Osteoblast (primary cell): Measurements from ENCODE around the gene PGA4. TPM values are rescaled to one million over a fixed set of nuclear protein-coding genes. Genes with fewer than 3 reads are reported as not detected.
"Not testable (repeated sequence)": the region's sequence is repeated elsewhere in the genome, so short reads cannot be mapped to it uniquely, and the experiment has no call there.

Source experiments
- DNase-seq: peaks from one replicate; pipeline ENCODE4 v3.0.0; 2011; ENCODE audit warnings: low spot score, mixed read lengths; ENCODE audit not compliant: insufficient read length; ENCODE audit errors: missing footprints
- H2AFZ ChIP-seq: 2 replicates; pipeline ENCODE4 v1.6.0; 2011; ENCODE audit warnings: mild to moderate bottlenecking, low read length
- H3K27ac ChIP-seq: 2 replicates; pipeline ENCODE4 v1.5.1; 2011; ENCODE audit warnings: mild to moderate bottlenecking, low read depth, low read length, moderate library complexity
- H3K27me3 ChIP-seq: 2 replicates; pipeline ENCODE4 v1.6.0; 2012; ENCODE audit warnings: mild to moderate bottlenecking, control low read depth, inconsistent platforms, low read length, moderate library complexity; ENCODE audit not compliant: insufficient read depth
- H3K36me3 ChIP-seq: 2 replicates; pipeline ENCODE4 v1.5.1; 2011; ENCODE audit warnings: mild to moderate bottlenecking, low read length, control low read depth, moderate library complexity; ENCODE audit not compliant: insufficient read depth
- H3K4me1 ChIP-seq: 2 replicates; pipeline ENCODE4 v1.5.1; 2011; ENCODE audit warnings: mild to moderate bottlenecking, low read length, control low read depth, moderate library complexity; ENCODE audit not compliant: insufficient read depth
- H3K4me2 ChIP-seq: 2 replicates; pipeline ENCODE4 v1.6.0; 2011; ENCODE audit warnings: mild to moderate bottlenecking, low read length; ENCODE audit not compliant: insufficient read depth
- H3K4me3 ChIP-seq: fragments of 200-600 bp; sonication (generic); 3 replicates; pipeline ENCODE4 v1.5.1; 2012; ENCODE audit warnings: mild to moderate bottlenecking, low read length, inconsistent platforms; ENCODE audit not compliant: insufficient read depth
- H3K79me2 ChIP-seq: 2 replicates; pipeline ENCODE4 v1.6.0; 2012; ENCODE audit warnings: mild to moderate bottlenecking, low read length, control low read depth, inconsistent platforms; ENCODE audit not compliant: insufficient read depth
- H3K9me3 ChIP-seq: 2 replicates; pipeline ENCODE4 v1.5.1; 2011; ENCODE audit warnings: low read depth, low read length, control low read depth
- H4K20me1 ChIP-seq: 2 replicates; pipeline ENCODE4 v1.6.0; 2012; ENCODE audit warnings: mild to moderate bottlenecking, low read length, control low read depth; ENCODE audit not compliant: insufficient read depth
- total RNA-seq: library from RNA; depleted of rRNA; stranded (reverse); fragments of >200 nt; gene quantifications from 2 replicates; pipeline ENCODE4 v1.2.3, GENCODE V29; 2012
- TF ChIP-seq, protein P1 (sequence below): IDR thresholded peaks from 2 replicates; pipeline ENCODE4 v1.5.1; 2011; ENCODE audit warnings: mild to moderate bottlenecking, low read depth, low read length, moderate library complexity; ENCODE audit errors: extremely low read depth

Gene PGA4
- total RNA-seq: not detected in 2 replicates

DNA sequence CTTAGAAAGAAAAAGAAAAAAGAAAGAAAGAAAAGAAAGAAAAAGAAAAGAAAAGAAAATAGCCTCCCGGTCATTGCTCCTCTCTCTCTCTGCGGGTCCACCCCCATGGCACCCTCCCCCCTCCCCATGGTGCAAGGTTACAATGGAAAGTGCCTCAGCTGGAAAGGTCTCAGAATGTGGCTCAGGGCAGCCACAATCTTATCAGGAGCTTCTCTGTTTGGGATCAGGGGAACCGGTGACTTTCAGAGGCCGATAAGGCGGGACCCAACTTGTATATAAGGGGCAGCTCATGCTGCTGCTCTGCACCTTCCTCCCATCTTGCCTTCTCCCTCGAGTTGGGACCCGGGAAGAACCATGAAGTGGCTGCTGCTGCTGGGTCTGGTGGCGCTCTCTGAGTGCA, at the start of gene PGA4:
PGA4 (plus strand) TSS at position 301 of the 400 bp plus-strand sequence; CDS start at position 355, 54 bp downstream.
- H3K36me3 ChIP-seq, H3K4me2 ChIP-seq, H4K20me1 ChIP-seq, H3K4me3 ChIP-seq, H2AFZ ChIP-seq, H3K9me3 ChIP-seq, H3K4me1 ChIP-seq, H3K27ac ChIP-seq, H3K79me2 ChIP-seq, DNase-seq, H3K27me3 ChIP-seq: not testable (repeated sequence)

GRCh38 chr11:61172356-61172755, 49.8 kb upstream of the PGA4 start:
- H3K79me2 ChIP-seq: no peaks in the 10 kb centered on the region
- no peaks in the 10 kb centered on the region for H3K4me1 ChIP-seq
- no peak overlapping the region for H3K4me2 ChIP-seq
- TF ChIP-seq, protein P1, sequence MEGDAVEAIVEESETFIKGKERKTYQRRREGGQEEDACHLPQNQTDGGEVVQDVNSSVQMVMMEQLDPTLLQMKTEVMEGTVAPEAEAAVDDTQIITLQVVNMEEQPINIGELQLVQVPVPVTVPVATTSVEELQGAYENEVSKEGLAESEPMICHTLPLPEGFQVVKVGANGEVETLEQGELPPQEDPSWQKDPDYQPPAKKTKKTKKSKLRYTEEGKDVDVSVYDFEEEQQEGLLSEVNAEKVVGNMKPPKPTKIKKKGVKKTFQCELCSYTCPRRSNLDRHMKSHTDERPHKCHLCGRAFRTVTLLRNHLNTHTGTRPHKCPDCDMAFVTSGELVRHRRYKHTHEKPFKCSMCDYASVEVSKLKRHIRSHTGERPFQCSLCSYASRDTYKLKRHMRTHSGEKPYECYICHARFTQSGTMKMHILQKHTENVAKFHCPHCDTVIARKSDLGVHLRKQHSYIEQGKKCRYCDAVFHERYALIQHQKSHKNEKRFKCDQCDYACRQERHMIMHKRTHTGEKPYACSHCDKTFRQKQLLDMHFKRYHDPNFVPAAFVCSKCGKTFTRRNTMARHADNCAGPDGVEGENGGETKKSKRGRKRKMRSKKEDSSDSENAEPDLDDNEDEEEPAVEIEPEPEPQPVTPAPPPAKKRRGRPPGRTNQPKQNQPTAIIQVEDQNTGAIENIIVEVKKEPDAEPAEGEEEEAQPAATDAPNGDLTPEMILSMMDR: no peak
- peaks cover 43% of the 10 kb centered on the region for H3K27me3 ChIP-seq
- H2AFZ ChIP-seq: no peak overlapping the region
- H3K4me3 ChIP-seq: no peak overlapping the region
- H3K36me3 ChIP-seq: no peaks in the 10 kb centered on the region
- no peak overlapping the region for H3K27ac ChIP-seq
- no peaks in the 10 kb centered on the region for H4K20me1 ChIP-seq
- no peak for DNase-seq
- H3K9me3 ChIP-seq: no peaks in the 10 kb centered on the region

- H3K79me2 ChIP-seq: no peaks in the 10 kb centered on the region
- no peaks in the 10 kb centered on the region for H3K4me1 ChIP-seq
- no peak for DNase-seq
- no peaks in the 10 kb centered on the region for H3K36me3 ChIP-seq
- TF ChIP-seq, protein P1: no peak
- no peak overlapping the region for H3K4me2 ChIP-seq
- no peaks in the 10 kb centered on the region for H4K20me1 ChIP-seq
- H3K27ac ChIP-seq: no peak overlapping the region
- peaks cover 43% of the 10 kb centered on the region for H3K27me3 ChIP-seq
- no peak overlapping the region for H2AFZ ChIP-seq
- H3K4me3 ChIP-seq: no peak overlapping the region
- H3K9me3 ChIP-seq: no peaks in the 10 kb centered on the region
Observed at GRCh38 chr11:61172888-61173287, 49.3 kb upstream of the PGA4 start.

DNA sequence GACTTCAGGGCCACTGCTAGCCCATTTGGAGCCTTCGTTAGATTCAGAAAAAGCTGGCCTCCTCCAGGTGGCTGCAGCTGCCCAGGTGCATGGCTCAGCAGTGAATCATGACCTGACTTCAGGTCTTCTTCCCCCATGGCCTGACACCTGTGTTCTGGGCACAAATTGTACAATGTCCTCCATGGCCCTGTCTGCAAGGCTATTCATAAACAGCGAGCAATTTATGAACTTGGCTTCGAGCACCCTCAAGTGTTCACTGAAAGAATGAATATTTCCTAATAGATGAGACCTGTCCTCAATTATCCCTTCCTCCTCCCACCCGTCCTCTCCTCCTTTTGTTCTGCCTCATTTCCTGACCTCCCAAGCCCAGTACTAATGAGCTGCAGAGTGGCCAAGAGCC, 48.7 kb upstream of the PGA4 start:
- Histone ChIP-seq H2AFZ (no peak overlapping the region), H3K4me3 (no peak overlapping the region), H3K36me3 (no peaks in the 10 kb centered on the region), H3K79me2 (no peaks in the 10 kb centered on the region), H3K27me3 (peaks cover 43% of the 10 kb centered on the region), H3K4me2 (no peak overlapping the region), H4K20me1 (no peaks in the 10 kb centered on the region), H3K4me1 (no peaks in the 10 kb centered on the region), H3K27ac (no peak overlapping the region), H3K9me3 (no peaks in the 10 kb centered on the region)
- TF ChIP-seq, protein P1: peak; percentile 29
- peak; percentile 84 for DNase-seq
